Measurements from ENCODE around the gene HPS5. TPM values are rescaled to one million over a fixed set of nuclear protein-coding genes. Genes with fewer than 3 reads are reported as not detected.

HPS5 gene
- total RNA-seq, 1 experiment from 2014 or later = 31.8 TPM

GRCh38 chr11:18368221-18368620, 46.3 kb upstream of the HPS5 start:
- Mint-ChIP-seq H3K27me3 (ENCODE audit: insufficient read depth, unreplicated experiment) (no peaks in the 10 kb centered on the region), H3K9me3 (ENCODE audit: unreplicated experiment) (no peaks in the 10 kb centered on the region), H3K36me3 (ENCODE audit: insufficient read depth, unreplicated experiment) (peaks cover 45% of the 10 kb centered on the region), H3K4me3 (ENCODE audit: unreplicated experiment) (no peak overlapping the region), H3K4me1 (ENCODE audit: insufficient read depth, unreplicated experiment) (peaks cover 6% of the 10 kb centered on the region), H3K27ac (ENCODE audit: low read depth, unreplicated experiment) (no peak overlapping the region)
- intact Hi-C loops (cut with micrococcal nuclease) = no loop called here
- POLR2A ChIA-PET = interaction anchor here (0.8 to 3.6 kb wide), 5 partner anchors 10 to 159 kb away, joined by 3 to 24 read pairs (median 4); partner anchors contain the start of genes LDHA and TSG101
- no peak for TF ChIP-seq CTCF (IDR thresholded peaks at IDR 0.05; ENCODE audit: unreplicated experiment)
- no TSS peak for BruUV-seq (replicated peaks)
- no peak for DNase-seq (ENCODE audit: unreplicated experiment)
- CTCF ChIA-PET = no interaction called here

- no peak for TF ChIP-seq CTCF (IDR thresholded peaks at IDR 0.05; ENCODE audit: unreplicated experiment)
- H3K27me3 Mint-ChIP-seq (ENCODE audit: insufficient read depth, unreplicated experiment) = no peaks in the 10 kb centered on the region
- ChIA-PET CTCF (interaction anchor here (1.0 to 1.1 kb wide), 2 partner anchors 13 to 16 kb away, joined by 3 to 4 read pairs; no protein-coding TSS in a partner anchor), POLR2A (interaction anchor here (0.7 to 3.6 kb wide), 4 partner anchors 16 to 45 kb away, joined by 3 to 24 read pairs (median 4); partner anchors contain the start of genes GTF2H1, HPS5 and LDHA)
- no peaks in the 10 kb centered on the region for H3K9me3 Mint-ChIP-seq (ENCODE audit: unreplicated experiment)
- DNase-seq (ENCODE audit: unreplicated experiment) = peak; percentile 16
- intact Hi-C loops (cut with micrococcal nuclease) = no loop called here
- peaks cover 53% of the 10 kb centered on the region for H3K36me3 Mint-ChIP-seq (ENCODE audit: insufficient read depth, unreplicated experiment)
- no peak overlapping the region for H3K27ac Mint-ChIP-seq (ENCODE audit: low read depth, unreplicated experiment)
- peaks cover 6% of the 10 kb centered on the region for H3K4me1 Mint-ChIP-seq (ENCODE audit: insufficient read depth, unreplicated experiment)
- no TSS peak for BruUV-seq (replicated peaks)
- no peak overlapping the region for H3K4me3 Mint-ChIP-seq (ENCODE audit: unreplicated experiment)
These were observed 45.5 kb upstream of the HPS5 start for GRCh38 chr11:18367431-18367830.

GRCh38 chr11:18366286-18366685, 44.3 kb upstream of the HPS5 start:
- TF ChIP-seq CTCF (IDR thresholded peaks at IDR 0.05; ENCODE audit: unreplicated experiment) = no peak
- BruUV-seq (replicated peaks) = TSS peak; percentile 26
- Mint-ChIP-seq H3K4me3 (ENCODE audit: unreplicated experiment) (no peak overlapping the region), H3K36me3 (ENCODE audit: insufficient read depth, unreplicated experiment) (peaks cover 60% of the 10 kb centered on the region), H3K27me3 (ENCODE audit: insufficient read depth, unreplicated experiment) (no peaks in the 10 kb centered on the region), H3K27ac (ENCODE audit: low read depth, unreplicated experiment) (no peak overlapping the region), H3K9me3 (ENCODE audit: unreplicated experiment) (no peaks in the 10 kb centered on the region), H3K4me1 (ENCODE audit: insufficient read depth, unreplicated experiment) (peaks cover 6% of the 10 kb centered on the region)
- intact Hi-C loops (cut with micrococcal nuclease) = no loop called here
- ChIA-PET POLR2A (interaction anchor here (0.6 to 1.4 kb wide), 3 partner anchors 18 to 29 kb away, joined by 3 to 4 read pairs (median 3); partner anchors contain the start of gene LDHA), CTCF (interaction anchor here (0.8 to 1.1 kb wide), 2 partner anchors 122 to 768 kb away, joined by 3 to 6 read pairs; no protein-coding TSS in a partner anchor)
- no peak for DNase-seq (ENCODE audit: unreplicated experiment)

GRCh38 chr11:18365741-18366140, 43.8 kb upstream of the HPS5 start:
- Mint-ChIP-seq H3K4me3 (ENCODE audit: unreplicated experiment) (no peak overlapping the region), H3K36me3 (ENCODE audit: insufficient read depth, unreplicated experiment) (peaks cover 65% of the 10 kb centered on the region), H3K27ac (ENCODE audit: low read depth, unreplicated experiment) (no peak overlapping the region), H3K4me1 (ENCODE audit: insufficient read depth, unreplicated experiment) (peaks cover 6% of the 10 kb centered on the region), H3K9me3 (ENCODE audit: unreplicated experiment) (no peaks in the 10 kb centered on the region), H3K27me3 (ENCODE audit: insufficient read depth, unreplicated experiment) (no peaks in the 10 kb centered on the region)
- CTCF ChIA-PET = interaction anchor here (0.6 to 1.1 kb wide), 4 partner anchors 122 to 1599 kb away, joined by 3 to 6 read pairs (median 4); no protein-coding TSS in a partner anchor
- no peak for TF ChIP-seq CTCF (IDR thresholded peaks at IDR 0.05; ENCODE audit: unreplicated experiment)
- DNase-seq (ENCODE audit: unreplicated experiment) = no peak
- intact Hi-C loops (cut with micrococcal nuclease) = no loop called here
- no TSS peak for BruUV-seq (replicated peaks)
- POLR2A ChIA-PET = interaction anchor here (0.6 to 1.4 kb wide), 3 partner anchors 18 to 30 kb away, joined by 3 to 4 read pairs (median 3); partner anchors contain the start of gene LDHA

Measured in MCF 10A (cell line).